Suppressor macrophage treated with lipopolysaccharide for 1 hour (primary cell): ENCODE data around the gene UGT1A3.
A peak's percentile ranks its signal among the peaks of the same experiment; 100 is the strongest.
"Not testable (repeated sequence)": the region's sequence is repeated elsewhere in the genome, so short reads cannot be mapped to it uniquely, and the experiment has no call there.

Experiments
- DNase-seq, 3 donors: peaks; one replicate each; pipeline ENCODE4 v3.0.0-alpha.2; 2020 to 2022

The UGT1A3 gene

DNA sequence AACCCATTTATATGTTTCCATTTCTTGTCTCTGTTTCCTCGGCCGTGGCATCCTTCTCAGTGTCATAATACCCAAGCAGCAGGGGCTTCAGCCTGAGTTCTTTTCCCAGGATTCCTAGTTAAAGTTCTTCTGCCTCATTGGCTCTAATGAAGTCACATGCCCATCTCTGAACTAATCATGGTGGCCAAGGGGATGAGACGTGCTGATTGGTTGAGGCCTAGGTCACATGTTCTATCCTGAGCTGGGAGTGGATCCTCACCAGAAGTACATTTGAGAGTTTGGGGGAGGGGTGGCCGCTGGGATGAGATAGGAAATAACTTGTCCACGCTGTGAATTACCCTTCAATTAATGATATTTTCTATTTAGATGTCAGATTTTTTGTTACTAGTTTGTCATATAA lies 19.9 kb upstream of the UGT1A3 start:
- DNase-seq: no peak

- peak; percentile 65 to 86 (median 78) for DNase-seq
Measured at GRCh38 chr2:233711312-233712008, 17.4 kb upstream of the UGT1A3 start.

DNA sequence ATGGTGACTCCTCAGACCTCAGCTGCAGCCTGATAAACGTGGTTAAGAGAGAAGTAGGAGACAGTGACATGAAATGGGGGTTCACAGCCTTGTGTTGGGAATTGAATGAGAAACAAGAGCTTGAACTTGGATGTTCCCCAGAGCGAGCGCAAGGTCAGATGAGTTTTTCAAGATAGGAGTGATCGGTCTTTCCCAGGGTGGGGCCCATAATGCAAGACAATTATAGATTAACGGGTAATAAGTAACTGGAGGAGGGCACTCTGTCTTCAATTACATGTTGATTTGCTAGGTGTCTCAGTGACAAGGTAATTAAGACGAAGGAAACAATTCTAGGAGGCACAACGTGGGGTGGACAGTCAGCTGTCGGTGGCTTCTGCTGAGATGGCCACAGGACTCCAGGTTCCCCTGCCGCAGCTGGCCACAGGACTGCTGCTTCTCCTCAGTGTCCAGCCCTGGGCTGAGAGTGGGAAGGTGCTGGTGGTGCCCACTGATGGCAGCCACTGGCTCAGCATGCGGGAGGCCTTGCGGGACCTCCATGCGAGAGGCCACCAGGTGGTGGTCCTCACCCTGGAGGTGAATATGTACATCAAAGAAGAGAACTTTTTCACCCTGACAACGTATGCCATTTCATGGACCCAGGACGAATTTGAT lies 16.1 kb upstream of the UGT1A3 start, which contains the start of gene UGT1A5:
Gene UGT1A5 (plus strand): TSS at position 297 of the 651 bp plus-strand sequence. CDS start 85 bp downstream, at position 382.
- DNase-seq: no peak

- DNase-seq: no peak
Measured at GRCh38 chr2:233713262-233713615, 15.6 kb upstream of the UGT1A3 start.

DNA sequence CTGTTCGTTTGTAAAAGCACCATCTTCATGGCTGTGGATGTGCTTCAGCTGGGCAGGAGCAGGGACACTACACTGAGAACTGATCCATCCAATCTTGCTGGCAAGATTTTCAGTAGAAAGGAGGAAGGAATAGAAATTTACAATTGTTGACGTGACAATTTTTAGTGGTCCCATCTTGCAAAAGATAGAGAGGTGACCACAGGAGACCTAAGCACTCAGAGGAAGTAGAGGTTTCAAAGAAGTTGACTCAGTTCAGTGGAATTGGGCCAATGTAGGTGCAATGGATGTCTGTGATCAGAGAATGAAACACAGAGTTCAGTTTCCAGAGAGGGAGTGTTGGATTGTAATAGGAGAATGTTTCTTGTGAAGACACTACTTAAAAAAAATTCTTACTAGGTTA lies 14.7 kb upstream of the UGT1A3 start:
- DNase-seq: no peak

- no peak for DNase-seq
Measured at GRCh38 chr2:233718552-233718951, 10.3 kb upstream of the UGT1A3 start, which contains the start of gene UGT1A4. UGT1A4 (plus strand) TSS chr2:233718736; CDS start chr2:233718821, 85 bp downstream.

GRCh38 chr2:233736868-233737653 lies 8.2 kb downstream of the UGT1A3 start:
- not testable (repeated sequence) for DNase-seq

DNA sequence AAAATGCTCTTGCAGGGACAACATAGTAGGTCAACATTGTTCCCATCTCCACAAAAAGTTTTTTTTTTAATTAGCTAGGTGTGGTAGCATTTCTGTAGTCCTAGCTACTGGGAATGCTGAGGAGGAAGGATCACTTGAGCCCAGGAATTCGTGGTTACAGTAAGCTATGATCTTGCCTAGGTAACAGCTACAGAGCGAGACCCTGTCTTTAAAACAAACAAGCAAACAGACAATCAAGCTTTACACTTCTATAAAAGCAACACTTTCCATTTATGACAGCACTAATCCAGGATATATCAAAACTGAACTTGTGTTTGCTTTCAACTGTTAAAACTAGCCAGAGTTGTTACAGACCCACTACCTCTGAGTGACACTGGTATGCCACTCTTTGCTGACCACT lies 12.0 kb downstream of the UGT1A3 start:
- no peak for DNase-seq

DNA sequence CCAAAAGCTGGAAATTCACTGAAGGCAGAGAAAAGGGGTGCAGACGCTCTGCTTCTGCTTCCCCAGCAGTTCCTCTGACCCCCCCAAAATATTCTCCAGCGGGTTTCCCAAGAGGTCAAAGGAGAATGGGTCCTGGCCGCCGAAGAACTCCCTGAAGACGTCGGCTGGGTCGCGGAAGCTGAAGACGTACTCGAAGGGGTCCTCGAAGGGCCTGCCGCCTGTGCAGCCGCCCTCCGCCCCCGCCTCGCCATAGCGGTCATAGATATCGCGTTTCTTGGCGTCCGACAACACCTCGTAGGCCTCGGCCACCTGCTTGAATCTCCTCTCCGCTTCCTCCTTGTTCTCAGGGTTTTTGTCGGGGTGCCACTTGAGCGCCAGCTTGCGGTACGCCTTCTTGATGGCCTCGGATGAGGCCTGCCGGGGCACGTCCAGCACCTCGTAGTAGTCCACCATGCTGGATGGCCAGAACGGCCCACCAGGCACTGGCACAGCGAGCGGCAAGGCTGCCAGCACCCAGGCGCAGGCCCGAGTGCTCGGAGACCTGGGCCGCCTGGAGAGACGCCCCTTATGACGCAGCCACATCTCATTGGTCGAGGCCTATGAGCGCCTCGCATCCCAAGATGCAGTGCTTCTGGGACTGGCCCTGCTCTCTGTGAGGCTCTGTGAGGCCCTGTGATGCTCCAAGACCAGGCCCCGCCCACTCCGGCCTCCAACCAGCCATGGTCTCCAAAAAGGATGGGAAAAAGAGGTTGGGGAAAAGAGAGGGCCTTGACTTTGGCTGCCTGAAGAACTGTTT lies 14.8 kb downstream of the UGT1A3 start:
- no peak for DNase-seq

GRCh38 chr2:233745073-233745755 lies 16.4 kb downstream of the UGT1A3 start:
- DNase-seq: no peak

DNA sequence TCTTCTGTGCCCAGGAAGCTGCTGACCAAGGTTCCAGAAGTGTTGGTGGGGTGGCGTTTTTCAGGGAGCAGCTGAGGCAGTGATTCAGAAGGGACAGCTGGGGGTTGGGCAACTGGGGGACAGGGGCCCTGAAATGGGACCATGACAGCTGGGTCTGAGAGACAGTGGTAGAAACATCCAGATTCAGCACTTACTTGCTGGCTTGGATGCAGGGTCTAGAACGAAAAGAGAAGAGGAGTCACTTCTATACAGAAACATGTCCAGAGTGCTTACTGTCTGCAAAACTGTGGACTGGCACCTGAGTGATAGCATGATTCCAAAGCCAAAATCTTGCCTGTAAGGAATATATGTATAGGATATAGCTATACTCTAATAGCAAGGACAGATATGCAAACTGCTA lies 17.0 kb downstream of the UGT1A3 start:
- not testable (repeated sequence) for DNase-seq

DNA sequence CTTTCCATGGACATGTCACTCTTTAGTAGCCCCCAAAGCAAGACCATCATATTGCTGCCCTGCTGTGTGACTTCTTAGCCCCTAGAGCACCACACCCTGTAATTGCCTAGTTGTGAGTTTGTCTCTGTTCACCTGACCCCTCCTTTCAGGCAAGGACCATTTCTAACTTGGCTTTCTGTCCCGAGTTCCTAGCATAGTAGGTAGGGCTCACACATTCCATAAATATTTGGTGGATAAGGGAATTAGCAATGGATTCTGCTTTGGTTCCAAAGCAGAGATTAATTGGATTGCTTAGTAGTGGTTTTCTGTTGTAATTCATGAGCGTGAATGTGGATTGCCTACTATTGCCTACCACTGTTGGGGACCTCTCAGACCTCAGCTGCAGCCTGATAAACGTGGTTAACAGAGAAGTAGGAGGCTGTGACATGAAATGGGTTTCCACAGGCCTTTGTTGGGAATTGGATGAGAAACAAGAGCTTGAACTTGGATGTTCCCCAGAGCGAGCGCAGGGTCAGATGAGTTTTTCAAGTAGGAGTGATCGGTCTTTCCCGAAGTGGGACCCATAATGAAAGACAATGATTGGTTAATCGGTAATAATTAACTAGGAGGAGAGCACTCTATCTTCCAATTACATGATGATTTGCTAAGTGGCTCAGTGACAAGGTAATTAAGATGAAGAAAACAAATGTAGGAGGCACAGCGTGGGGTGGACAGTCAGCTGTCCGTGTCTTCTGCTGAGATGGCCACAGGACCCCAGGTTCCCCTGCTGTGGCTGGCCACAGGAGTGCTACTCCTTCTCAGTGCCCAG lies 17.8 kb downstream of the UGT1A3 start:
- DNase-seq: no peak

DNA sequence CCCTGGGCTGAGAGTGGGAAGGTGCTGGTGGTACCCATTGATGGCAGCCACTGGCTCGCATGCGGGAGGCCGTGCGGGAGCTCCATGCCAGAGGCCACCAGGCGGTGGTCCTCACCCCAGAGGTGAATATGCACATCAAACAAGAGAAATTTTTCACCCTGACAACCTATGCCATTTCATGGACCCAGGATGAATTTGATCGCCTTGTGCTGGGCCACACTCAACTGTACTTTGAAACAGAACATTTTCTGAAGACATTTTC lies 18.4 kb downstream of the UGT1A3 start:
- no peak for DNase-seq

- not testable (repeated sequence) for DNase-seq
Measured at GRCh38 chr2:233750689-233751088, 21.8 kb downstream of the UGT1A3 start.

GRCh38 chr2:233751212-233752009 lies 22.6 kb downstream of the UGT1A3 start:
- DNase-seq: not testable (repeated sequence)

DNA sequence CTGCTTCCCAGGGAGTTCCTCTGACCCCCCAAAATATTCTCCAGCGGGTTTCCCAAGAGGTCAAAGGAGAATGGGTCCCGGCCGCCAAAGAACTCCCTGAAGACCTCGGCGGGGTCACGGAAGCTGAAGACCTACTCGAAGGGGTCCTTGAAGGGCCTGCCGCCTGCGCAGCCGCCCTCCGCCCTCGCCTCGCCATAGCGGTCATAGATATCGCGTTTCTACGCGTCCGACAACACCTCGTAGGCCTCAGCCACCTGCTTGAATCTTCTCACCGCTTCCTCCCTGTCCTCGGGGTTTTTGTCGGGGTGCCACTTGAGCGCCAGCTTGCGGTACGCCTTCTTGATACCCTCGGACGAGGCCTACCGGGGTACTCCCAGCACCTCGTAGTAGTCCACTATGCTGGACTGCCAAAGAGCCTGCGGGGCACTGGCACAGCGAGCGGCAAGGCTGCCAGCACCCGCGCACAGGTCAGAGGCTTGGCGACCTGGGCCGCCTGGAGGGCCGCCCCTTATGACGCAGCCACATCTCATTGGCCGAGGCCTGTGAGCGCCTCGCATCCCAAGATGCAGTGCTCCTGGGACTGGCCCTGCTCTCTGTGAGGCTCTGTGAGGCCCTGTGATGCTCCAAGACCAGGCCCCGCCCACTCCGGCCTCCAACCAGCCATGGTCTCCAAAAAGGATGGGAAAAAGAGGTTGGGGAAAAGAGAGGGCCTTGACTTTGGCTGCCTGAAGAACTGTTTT lies 26.2 kb downstream of the UGT1A3 start:
- no peak for DNase-seq

DNA sequence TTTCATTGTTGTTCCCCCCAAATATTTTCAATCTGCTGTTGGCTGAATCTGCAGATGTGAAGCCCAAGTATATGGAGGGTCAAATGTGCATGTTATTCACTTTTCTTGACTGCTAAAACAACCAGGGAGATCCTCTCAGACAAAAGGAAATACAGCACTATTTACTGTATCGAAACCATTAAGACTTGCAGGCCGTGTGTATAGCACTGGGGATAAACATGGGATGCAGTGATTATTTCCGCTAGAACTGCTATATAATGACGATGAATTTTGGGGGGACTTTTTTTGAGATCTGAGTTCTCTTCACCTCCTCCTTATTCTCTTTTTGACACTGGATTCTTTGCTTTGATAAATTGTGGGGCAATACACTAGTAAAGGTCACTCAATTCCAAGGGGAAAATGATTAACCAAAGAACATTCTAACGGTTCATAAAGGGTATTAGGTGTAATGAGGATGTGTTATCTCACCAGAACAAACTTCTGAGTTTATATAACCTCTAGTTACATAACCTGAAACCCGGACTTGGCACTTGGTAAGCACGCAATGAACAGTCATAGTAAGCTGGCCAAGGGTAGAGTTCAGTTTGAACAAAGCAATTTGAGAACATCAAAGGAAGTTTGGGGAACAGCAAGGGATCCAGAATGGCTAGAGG lies 27.7 kb downstream of the UGT1A3 start:
- DNase-seq: no peak

GRCh38 chr2:233758141-233758540 lies 29.3 kb downstream of the UGT1A3 start:
- DNase-seq: no peak

DNA sequence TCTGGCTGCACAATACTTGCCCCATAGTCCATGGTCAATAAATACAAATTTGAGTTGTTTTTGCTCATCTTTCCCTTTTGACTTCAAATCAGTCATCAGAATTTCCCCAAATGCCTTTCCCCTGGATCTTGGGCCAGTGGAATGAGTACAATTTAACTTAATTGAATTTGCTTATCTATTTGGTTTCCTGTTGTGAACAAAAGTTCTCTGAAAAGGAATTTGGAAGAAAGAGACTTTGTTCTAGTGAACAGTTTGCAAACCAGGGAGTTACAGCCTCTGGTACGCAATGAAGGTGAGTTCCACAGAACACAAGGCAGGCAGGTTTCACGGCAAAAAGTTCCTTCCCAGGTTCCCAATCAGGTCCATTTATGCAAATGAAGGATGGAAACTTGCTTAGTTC lies 30.0 kb downstream of the UGT1A3 start:
- DNase-seq: no peak
